HG02642 (cell line): ENCODE data around the gene POLG.
A peak's percentile ranks its signal among the peaks of the same experiment; 100 is the strongest.

Source experiments
- ATAC-seq: cut with Tn5 transposase; IDR thresholded peaks from one replicate; pipeline ENCODE4 v1.9.1; 2021; ENCODE audit warnings: mild to moderate bottlenecking; ENCODE audit not compliant: unreplicated experiment, poor library complexity

Gene POLG

GRCh38 chr15:89334510-89335297 lies at the start of gene POLG:
POLG (minus strand) TSS chr15:89334824; CDS start chr15:89333754, 1,070 bp downstream.
- ATAC-seq, result peak; percentile 91

GRCh38 chr15:89384176-89384604 lies 49.6 kb upstream of the POLG start:
- ATAC-seq, result no peak

GRCh38 chr15:89383365-89384175 lies 48.9 kb upstream of the POLG start:
- ATAC-seq, result no peak

DNA sequence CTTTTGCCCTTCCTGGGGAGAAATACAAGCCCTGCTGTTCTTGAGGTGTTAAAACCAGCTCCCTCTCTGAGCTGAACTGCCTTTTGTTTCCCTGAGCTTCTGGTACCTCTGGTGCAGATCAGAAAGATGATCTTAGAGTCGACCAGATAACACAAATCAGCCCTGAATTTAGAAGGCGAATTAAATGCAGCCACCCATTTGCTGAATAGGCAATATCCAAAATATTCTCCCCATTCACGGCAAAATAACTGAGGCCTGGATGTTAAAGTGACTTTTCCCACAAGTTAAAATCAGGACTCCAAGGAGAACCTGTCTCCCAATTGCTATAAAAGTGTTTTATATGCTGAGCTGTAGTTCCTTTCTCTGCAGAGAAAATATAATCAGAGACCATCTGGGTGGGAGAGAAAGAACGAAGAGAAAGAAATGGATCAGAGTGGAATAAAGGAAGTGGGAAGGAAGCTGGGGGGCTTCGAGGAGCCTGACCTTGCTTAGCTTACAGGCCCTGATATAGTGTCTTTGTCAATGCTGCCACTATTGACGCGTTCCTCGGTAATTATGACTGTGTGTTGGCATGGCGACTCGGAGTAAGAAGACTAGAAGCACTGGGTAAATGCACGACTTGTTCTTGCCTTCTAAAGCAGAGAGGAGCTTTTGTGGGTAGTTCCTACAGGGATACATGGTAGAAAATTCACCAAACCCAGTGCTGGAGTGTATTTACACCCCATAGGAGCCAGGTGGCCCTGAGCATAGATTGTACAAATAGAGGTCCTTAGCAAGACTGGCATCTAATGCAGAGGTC lies 47.5 kb upstream of the POLG start:
- ATAC-seq, result no peak

DNA sequence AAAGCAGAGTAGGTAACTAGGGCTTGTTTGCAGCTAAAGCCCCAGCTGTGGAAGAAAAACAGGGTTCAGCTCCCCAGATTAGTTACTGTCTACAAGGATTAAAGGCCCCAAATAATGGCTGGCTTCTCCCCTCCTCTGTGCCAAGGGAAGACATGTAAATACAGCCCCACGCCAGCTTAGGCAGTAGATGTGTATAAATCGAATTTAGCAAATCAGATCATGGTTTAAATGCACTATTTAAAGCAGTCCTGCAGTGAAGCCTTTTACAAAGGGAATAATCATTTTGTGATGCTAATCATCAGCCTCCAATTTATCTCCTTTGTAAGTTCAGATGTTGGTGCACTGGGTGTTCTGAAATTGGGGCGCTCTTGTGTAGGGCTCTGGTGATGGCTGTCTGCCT lies 46.7 kb upstream of the POLG start:
- no peak for ATAC-seq

DNA sequence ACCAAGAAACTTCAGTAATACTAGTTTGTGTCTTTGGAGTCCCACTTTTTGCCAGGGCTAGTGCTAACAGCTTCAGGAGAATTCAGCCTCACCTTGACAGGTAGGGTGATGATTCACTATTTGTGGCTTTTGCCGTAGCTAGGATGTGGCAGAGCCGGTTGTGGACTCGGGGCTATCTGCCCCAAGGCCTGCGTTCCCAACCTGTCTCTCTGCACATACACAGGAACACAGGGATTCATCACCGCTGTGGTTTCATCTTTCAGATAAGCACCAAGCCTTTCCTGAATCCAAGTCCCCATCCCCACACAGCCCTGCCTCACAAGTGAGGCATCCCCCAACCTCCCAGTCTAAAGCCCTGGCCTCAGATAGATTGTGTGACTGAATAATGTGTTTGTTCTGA lies 45.2 kb upstream of the POLG start:
- no peak for ATAC-seq

DNA sequence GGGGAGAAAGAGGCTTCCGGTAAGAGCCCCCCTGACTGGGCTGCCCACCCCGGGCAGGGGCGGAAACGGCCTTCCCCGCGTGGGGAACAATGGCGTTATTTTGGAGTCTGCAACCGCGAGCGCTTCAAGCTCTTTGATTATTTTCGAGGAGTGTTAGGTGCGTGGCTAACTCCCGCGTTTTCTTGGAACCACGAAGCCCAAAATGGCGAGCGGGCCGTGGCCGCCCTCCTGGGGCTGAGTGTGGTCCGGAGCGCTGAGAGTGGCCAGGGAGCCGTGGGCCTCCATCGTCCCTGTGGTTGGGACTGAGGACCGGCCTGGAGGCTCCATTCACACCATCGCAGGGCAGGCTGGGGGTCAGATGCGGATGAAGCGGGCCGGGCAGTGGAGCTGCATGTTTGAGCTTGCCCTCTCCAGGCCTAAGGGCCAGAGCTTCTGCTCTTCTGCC lies 44.6 kb upstream of the POLG start:
- ATAC-seq, result no peak

- no peak for ATAC-seq
These were observed 43.9 kb upstream of the POLG start for GRCh38 chr15:89378296-89379151.

DNA sequence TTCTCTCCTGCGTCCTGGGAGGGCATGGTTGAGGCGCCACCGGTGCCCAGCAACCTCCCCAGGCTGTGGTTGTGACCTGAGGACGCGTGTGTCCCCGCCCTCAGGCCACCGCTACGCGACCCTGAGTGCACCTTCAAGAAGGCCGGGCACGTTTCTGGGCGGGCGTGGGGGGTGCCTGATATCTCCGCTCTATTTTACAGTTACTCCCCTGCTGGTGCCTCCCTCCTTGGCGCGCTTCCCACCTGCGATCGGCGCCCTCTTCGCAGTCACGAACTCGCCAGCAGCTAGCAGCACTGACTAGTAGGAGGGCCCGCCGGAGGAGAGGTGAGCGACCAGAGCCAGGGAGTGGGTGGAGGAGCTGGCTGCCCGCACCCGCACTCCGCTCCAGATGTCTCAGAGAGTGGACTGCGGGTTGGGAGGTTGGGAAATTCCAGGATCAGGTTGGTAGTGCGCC lies 43.2 kb upstream of the POLG start:
- no peak for ATAC-seq

GRCh38 chr15:89377024-89377841 lies 42.6 kb upstream of the POLG start:
- no peak for ATAC-seq

- no peak for ATAC-seq
These were observed 41.8 kb upstream of the POLG start for GRCh38 chr15:89376388-89376787.

DNA sequence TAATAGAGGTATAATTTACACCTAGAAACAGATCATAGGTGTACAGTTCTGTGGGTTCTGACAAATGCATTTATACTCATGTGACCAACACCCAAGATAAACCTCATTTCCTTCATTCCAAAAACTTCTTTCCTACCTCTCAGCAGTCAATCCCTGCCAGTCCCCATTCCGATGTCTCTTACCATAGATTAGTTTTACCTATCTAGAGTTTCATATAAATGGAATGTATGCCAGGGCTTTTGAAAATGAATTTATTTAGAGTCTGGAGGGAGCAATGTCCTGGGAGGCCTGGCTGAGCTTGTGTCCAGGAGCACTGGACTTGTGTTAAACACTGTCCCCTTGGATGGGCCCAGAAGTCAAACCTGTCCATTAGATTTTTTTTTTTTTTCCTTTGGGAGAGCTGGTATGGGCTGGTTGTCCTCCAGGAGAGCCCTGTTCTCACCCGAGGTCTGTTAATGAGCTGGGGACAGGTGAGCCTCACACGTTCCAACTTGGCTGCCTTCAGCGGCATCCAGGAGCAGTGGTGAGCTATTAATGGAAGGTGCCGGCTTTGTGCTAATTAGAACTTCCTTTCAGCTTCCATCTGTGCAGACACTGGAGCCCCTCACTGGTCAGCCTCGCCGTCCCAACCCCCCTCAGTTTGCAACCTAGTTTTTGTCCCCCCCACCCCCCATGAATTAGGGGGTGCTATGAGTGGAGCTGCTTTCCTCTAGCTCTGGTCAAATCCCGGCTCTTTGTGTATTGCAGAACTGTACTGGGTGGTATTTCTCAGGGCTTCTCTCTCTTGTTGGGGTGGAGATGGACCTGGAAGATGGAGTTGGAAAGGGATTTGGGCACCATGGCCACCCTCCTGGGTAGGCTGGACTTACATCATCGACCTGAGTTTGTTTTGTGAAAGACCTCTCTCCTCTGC lies 40.7 kb upstream of the POLG start:
- ATAC-seq, result no peak

DNA sequence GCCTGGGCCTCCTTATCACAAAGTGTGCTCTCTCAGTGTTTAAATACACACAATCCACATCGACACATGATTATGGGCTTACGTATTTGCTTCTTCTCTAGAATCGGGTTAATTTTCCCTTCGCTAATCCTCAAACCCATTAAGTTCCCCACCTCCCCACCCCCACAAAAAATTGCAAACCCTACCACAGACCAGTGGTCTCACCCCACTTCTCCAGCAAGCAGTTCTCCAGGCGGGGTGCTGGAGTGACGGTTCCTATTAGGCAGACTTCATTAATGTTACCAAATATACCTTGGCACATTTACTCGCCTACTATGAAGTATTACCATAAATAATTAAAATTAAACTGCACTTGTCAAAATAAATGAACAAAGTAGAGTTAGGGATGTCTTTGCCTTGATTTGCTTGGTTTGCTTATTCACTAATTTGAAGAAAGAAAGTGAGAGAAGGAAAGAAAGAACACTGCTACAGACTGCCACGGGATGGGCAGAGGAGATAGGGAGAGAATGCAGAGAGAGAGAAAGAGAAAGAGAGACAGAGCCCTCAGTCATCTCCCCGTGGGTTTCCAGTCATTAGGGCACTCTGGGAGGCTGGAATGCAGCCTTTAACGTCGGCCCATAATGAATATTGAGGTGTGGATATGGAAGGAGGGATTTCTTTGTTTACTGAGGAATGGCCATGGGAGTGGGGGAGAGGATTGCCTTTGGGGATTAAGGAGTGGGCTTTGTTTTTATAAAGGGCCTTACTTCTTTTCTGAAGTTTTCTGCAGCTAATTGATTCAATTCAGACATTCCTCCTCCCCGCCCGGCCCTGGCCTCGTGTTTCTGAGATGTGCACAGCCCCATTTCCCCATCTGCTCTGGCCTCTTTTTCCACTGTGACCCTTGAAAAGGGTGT lies 39.7 kb upstream of the POLG start:
- no peak for ATAC-seq

- no peak for ATAC-seq
These were observed 37.7 kb upstream of the POLG start for GRCh38 chr15:89372069-89372935.

DNA sequence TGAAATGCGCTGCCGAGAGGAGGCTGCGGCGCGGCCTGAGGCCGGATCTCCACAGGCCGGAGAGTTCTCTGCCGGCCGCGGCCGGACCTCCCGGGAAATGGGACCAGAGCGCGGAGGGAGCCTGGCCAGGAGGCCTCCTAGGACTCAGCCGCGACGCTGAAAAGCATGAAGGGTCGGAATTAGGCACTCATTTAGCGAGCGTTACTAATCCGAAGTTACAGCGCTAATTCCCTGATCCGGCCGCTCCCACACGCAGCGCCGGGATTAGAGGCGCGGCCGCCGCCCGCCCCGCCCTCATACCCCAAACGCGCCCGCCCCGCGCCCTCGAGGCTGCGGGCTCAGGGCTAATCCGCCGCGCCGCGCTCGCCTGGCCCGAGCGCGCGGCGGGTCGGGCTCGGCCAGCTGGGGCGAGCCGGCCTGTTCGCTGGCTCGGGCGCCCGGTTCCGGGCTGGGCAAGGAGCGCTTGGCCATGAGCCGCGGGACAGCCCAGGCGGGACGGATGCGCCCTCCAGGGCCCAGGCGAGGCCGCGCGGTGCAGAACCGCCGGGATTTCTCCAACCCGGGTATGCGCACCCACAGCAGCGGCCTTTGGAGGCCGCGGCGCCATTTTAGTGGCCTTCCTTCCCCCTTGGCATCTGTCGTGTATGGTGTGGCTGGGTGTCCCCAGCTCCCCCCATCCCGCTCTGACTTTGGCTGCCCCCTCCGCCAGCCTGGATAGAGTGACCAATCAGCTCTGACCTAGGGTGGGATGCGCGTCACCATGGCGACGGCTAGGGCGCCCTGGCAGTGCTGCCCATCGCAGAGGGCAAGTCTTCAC lies 36.8 kb upstream of the POLG start:
- no peak for ATAC-seq
